ENCODE data around the gene PDK2.
A peak's percentile ranks its signal among the peaks of the same experiment; 100 is the strongest.

Gene PDK2

DNA sequence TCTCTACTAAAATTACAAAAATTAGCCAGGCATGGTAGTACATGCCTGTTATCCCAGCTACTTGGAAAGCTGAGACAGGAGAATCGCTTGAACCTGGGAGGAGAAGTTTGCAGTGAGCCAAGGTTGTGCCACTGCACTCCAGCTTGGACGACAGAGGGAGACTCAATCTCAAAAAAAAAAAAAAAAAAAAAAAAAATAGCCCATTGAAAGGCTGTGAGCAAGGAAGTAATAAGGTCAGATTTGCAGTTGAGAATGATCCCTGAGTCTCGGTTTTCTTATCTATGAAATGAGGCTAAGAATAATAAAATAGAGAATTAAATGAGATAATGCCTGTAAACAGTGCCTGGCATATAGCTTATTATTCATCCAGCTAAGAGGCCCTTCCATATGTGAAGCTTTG, 1.3 kb upstream of the PDK2 start:
- DNase-seq (ENCODE audit: insufficient read length, low spot score) (no peak), FAIRE-seq (no peak)
- no peak for TF ChIP-seq CTCF (IDR thresholded peaks at IDR 0.05; ENCODE audit: insufficient read depth, missing control alignments)

GRCh38 chr17:50094243-50094752, 853 bp upstream of the PDK2 start:
- FAIRE-seq (no peak), DNase-seq (ENCODE audit: insufficient read length, low spot score) (peak; percentile 89)
- peak; percentile 88 for TF ChIP-seq CTCF (IDR thresholded peaks at IDR 0.05; ENCODE audit: insufficient read depth, missing control alignments)

GRCh38 chr17:50095626-50096037, 481 bp downstream of the PDK2 start:
- no peak for FAIRE-seq
- DNase-seq (ENCODE audit: insufficient read length, low spot score), result no peak

GRCh38 chr17:50096092-50096491, 941 bp downstream of the PDK2 start:
- FAIRE-seq (no peak), DNase-seq (ENCODE audit: insufficient read length, low spot score) (no peak)
- TF ChIP-seq CTCF (IDR thresholded peaks at IDR 0.05; ENCODE audit: insufficient read depth, missing control alignments), result no peak

More at GRCh38 chr17:50095626-50096037, 481 bp downstream of the PDK2 start:
- no peak for TF ChIP-seq CTCF (IDR thresholded peaks at IDR 0.05; ENCODE audit: insufficient read depth, missing control alignments)

GRCh38 chr17:50096758-50097157, 1.6 kb downstream of the PDK2 start:
- DNase-seq (ENCODE audit: insufficient read length, low spot score), result no peak
- TF ChIP-seq CTCF (IDR thresholded peaks at IDR 0.05; ENCODE audit: insufficient read depth, missing control alignments), result no peak
- FAIRE-seq, result no peak

- FAIRE-seq, result no peak
- no peak for TF ChIP-seq CTCF (IDR thresholded peaks at IDR 0.05; ENCODE audit: insufficient read depth, missing control alignments)
- DNase-seq (ENCODE audit: insufficient read length, low spot score), result no peak
Measured at GRCh38 chr17:50097455-50097854, 2.3 kb downstream of the PDK2 start.

GRCh38 chr17:50097926-50098325, 2.8 kb downstream of the PDK2 start:
- no peak for TF ChIP-seq CTCF (IDR thresholded peaks at IDR 0.05; ENCODE audit: insufficient read depth, missing control alignments)
- DNase-seq (ENCODE audit: insufficient read length, low spot score), result no peak
- FAIRE-seq, result no peak

Measured in D721Med (cell line).